ENCODE data around the gene OTOG.

The OTOG gene

GRCh38 chr11:17547051-17547577 is at the start of gene OTOG:
TSS of gene OTOG (plus strand) at chr11:17547259. CDS start at chr11:17547373, 114 bp downstream.
- no peak for DNase-seq (ENCODE audit: low spot score)

- no peak for DNase-seq (ENCODE audit: low spot score)
Measured at GRCh38 chr11:17498058-17498457, 49.0 kb upstream of the OTOG start.

- DNase-seq (ENCODE audit: low spot score), result no peak
Measured at GRCh38 chr11:17498475-17498874, 48.6 kb upstream of the OTOG start.

- no peak for DNase-seq (ENCODE audit: low spot score)
Measured at GRCh38 chr11:17500673-17501072, 46.4 kb upstream of the OTOG start.

DNA sequence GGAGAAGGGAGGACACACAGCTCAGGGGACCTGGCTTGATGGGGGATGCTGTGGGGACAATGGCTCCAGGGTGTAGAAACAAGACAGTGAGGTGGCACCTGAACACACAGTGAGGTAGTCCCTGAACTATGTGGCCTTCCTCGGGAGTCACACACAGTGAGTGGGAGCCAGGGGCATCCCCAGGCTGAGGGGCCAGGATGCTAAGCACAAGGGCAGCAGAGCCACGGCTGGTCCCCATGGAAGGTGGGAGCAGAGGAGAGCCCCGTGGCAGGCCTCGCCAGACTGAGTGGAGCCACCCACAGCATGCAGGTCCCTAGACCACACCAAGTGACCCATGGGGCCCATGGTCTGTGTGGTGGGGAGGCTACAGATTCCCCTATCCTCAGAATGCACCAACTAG is 44.4 kb upstream of the OTOG start:
- DNase-seq (ENCODE audit: low spot score), result no peak

DNA sequence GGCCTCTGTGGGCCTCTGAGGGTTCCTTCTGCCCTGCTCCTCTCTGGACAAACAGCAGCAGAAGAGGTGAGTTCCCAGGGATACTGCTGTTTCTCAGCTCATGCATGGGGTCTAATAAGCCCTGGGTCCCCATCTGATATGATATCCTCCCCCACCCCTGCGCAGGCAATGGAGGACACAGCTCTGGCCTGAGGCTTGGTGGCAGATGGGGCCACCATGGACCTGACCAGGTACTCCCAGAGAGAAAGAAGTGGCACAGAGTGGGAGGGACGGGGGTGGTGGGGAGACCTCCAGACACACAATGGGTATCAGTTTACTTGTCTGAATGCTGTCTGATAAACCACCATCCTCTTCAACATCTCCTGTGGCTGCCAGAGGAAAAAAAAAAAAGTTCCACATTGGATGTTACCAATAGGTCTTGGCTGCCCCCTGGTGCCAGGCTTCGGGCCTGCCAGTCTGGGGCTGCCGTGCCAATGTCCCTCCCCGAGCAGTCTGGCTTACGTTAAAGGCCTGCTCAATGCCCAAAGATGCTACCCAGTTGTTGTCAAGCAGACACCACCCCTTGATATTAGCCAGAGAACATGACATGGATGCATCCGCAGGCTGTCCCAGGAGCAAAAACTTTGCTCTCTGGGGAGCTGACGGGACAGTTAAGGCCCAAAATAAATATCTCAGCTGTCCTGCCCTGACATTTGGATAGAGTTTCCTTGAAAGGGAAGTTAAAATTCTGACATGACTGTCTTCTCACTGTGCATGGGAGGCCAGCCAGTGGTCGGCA is 42.5 kb upstream of the OTOG start:
- peak; percentile 23 for DNase-seq (ENCODE audit: low spot score)

DNA sequence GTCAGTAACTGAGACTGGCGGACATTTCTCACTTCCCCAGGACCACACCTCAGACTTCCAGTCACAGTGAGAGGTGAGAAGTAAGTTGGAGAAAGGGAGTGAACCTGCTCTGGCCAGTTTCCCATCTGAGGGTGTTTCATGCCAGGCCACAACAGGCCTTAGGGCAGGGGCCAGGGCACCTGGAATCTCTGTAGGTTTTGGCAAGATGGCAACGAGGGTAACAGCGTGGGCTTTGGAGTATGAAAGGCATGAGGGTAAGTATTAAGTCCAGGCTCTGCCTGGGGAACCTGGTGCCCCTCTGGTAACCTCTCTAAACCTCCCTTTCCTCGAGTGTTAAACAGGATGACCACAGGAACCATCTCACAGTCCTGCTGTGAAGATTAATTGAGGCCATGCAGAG is 41.9 kb upstream of the OTOG start:
- DNase-seq (ENCODE audit: low spot score), result no peak

DNA sequence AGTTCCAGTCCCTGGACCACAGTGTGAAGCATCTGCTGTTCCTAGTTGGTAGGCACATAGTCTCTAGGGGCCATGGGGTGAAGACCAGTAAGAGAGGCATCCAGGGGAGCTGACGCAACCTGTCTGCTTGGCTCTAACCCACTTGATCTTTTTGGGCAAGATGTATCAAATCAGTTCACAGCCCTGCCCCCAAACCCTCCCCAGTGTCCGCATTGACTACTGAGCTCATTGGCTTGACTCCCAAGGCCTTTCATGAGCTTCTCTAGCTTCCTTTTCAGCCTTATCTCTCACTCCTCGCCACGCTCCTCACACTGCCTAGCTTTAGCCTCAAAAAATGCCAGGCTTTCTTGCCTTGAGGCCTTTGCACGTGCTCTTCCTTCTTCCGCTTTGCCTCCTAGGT is 40.7 kb upstream of the OTOG start:
- DNase-seq (ENCODE audit: low spot score), result no peak

- no peak for DNase-seq (ENCODE audit: low spot score)
Measured at GRCh38 chr11:17506942-17507341, 40.1 kb upstream of the OTOG start.

DNA sequence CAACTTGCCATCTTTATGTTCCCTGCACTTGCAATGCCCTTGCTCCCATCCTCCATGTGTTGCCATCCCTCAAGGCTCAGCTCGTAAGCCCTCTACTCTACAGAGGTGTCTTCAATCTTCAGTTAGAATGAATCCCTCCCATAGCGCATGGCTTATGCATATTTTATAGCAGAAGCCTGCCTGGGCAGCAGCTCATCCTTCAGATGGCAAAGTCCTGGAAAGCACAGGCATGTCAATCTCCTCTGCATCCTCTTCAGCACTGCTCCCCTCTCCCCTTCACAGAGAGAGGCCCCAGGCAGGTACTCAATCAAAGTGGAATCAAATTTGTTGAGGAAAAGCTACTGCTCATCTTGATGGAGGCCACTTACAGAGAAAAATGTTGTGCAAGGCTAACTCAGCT is 39.3 kb upstream of the OTOG start:
- DNase-seq (ENCODE audit: low spot score), result no peak

DNA sequence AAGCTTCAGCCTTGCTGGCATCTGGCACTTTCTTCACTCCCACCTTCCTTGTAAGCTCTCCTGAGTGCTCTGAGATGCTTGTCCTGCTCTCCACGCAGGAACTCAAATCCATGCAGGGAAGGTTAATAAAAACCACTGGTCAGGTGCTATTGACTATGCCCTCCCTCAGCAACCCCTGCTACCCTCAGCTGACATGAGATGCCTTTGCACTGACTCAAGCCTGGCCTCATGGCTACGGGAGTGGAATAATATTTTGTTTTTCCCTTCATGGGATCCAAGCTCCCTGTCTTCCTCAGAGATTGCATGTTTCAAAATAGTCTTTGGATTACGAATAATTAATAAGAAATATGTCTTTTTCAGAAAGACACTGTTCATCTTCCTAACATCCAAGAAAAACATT is 38.8 kb upstream of the OTOG start:
- DNase-seq (ENCODE audit: low spot score), result no peak

GRCh38 chr11:17508791-17509190 is 38.3 kb upstream of the OTOG start:
- no peak for DNase-seq (ENCODE audit: low spot score)

GRCh38 chr11:17510507-17511206 is 36.4 kb upstream of the OTOG start:
- DNase-seq (ENCODE audit: low spot score), result no peak

DNA sequence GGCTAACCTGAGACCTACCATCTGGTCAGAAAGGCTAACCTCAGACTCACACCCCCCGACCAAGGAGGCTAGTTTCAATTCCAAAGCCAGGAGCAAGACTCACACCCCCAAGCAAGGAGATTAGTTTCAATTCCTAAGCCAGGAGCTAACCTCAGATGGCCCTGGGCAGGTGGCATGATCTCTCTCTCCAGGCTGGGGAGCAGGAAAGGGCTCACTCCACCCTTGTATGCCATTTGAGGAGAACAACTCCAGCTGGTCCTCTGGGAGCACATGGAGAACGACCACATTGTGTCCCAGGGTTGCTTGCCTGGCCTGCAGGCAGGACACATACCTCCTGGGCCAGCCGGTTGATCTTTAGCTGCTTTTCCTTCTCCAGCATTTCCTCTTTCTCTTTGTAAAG is 35.5 kb upstream of the OTOG start:
- DNase-seq (ENCODE audit: low spot score), result no peak

GRCh38 chr11:17512101-17512500 is 35.0 kb upstream of the OTOG start:
- no peak for DNase-seq (ENCODE audit: low spot score)

GRCh38 chr11:17513853-17514252 is 33.2 kb upstream of the OTOG start:
- no peak for DNase-seq (ENCODE audit: low spot score)

- no peak for DNase-seq (ENCODE audit: low spot score)
Measured at GRCh38 chr11:17514476-17514875, 32.6 kb upstream of the OTOG start.

DNA sequence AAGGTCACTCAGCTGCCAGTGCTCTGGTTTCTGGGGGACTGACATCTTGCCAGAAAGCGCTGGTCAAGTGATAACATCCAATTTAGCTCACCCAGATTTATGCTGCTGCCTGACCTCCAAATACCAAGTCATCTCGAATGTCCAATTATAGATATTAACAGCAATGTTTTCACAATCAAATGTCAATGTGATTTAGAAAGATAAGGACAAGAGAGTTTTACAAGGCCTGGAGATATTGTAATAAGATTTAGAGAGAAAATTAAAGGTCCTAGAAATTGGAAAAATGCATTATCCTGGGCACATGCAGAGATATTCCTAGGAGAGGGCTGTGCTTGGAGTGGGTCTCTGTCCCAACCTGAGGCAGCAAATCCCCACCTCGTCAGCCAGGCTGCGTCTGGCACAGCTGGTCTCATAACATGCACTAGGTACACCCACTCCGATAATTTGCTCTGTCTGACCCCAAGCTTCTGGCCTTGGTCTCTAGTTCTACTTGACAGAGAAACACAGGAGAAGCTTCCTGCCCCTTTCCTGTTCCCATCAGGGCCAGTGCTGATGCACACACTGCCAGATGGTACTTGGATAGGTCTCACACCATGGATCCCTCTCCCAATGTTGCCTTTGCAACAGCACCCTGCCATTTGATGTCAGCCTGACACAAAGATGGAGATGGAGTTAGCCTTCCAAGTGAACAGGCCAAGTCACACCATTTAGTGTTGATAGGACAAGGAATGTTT is 31.4 kb upstream of the OTOG start:
- no peak for DNase-seq (ENCODE audit: low spot score)

DNA sequence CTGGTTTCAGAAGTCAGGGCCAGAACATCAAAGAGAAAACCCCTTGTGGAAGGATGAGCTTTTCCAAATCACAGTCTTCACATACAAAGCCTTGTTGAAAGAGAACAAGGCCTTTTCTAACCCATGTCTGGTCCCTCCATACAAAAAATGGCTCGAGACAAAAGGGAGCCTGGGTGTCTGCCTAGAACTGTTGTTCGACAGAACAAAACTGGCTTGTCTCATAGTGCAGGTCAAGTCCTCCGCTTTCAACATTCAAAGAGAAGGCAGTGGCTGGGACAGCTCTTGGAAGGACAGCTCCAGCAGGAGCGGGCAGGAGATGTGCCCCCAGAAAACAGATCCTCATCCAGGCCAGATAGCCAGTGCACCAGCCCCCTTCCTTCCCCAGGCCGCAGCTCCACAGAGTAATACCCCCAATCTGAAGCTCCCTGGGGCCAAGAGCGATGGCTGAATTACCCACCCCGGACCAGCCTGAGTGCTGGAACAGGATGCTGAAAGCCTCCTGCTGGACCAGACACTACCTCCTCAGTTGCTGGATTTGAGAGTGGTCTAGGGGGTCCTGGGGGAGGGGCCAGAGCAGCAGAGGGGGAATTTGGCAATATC is 30.4 kb upstream of the OTOG start:
- DNase-seq (ENCODE audit: low spot score), result no peak

DNA sequence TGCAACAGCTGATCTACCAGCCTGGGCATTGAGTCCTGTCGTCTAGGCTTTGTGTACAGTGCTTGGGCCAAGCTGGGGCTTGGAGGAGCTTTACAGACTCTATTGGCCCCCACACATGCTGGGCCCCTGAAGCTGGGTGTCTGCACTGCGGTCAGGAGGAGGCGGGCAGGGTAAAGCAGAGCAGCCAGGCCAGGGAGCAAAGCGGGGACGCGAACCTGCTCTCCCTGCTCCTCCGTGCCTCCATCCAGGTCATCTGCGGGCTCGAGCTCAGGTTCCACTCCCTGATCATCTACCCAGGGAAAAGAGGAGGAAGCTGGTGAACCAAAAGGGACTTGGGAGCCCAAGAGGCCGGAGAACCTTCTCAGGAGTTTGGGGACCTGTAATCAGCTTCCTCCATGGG is 29.9 kb upstream of the OTOG start:
- no peak for DNase-seq (ENCODE audit: low spot score)

DNA sequence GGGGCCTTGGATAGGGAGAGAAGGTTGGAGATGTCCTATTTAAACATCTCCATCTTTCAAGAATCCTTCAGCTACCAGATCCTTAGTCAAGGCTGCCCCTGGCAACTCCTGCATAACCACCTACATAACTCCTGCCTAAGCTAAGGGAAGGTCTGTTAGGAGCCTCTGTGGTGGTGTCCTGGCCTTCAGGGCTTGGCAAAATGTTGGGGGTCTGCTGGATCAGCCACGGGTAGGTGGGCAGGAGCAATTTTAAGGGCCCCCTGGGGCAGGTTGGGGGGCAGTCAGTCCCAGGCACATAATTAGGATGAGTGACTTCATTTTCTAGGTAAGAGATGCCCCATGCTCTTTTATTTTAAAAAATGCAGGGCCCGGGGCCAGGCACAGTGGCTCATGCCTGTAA is 28.7 kb upstream of the OTOG start:
- DNase-seq (ENCODE audit: low spot score), result no peak

Data from hematopoietic multipotent progenitor cell treated with erythropoietin and hydrocortisone succinate and interleukin-3 and kit ligand, for 17 days (in vitro differentiated cells).